HG03159 (cell line): ENCODE results near the gene MYH16.
"Not testable (repeated sequence)": the region's sequence is repeated elsewhere in the genome, so short reads cannot be mapped to it uniquely, and the experiment has no call there.

Source experiments
- ATAC-seq: cut with Tn5 transposase; IDR thresholded peaks from one replicate; pipeline ENCODE4 v1.9.1; 2021; ENCODE audit warnings: mild to moderate bottlenecking, moderate library complexity; ENCODE audit not compliant: unreplicated experiment

The MYH16 gene

DNA sequence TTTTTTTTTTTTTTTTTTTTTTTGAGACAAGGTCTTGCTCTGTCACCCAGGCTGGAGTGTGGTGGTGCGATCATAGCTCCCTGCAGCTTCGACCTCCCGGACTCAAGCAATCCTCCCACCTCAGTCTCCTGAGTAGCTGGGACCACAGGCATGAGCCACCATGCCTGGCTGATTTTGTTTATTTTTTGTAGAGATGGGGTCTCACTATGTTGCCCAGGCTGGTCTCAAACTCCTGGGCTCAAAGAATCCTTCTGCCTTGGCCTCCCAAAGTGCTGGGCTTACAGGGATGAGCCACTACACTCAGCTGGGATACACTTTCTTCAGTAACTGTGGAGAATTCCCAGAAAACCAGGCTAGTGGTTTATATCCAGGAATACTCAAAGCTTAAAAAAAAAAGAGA, 78.0 kb downstream of the MYH16 start:
- ATAC-seq, result not testable (repeated sequence)

- ATAC-seq, result no peak
These were observed 79.6 kb downstream of the MYH16 start for GRCh38 chr7:99352247-99352646.

- no peak for ATAC-seq
These were observed 82.5 kb downstream of the MYH16 start for GRCh38 chr7:99355098-99355497.

- ATAC-seq, result no peak
These were observed 85.3 kb downstream of the MYH16 start for GRCh38 chr7:99357701-99358490.

- ATAC-seq, result not testable (repeated sequence)
These were observed 85.9 kb downstream of the MYH16 start for GRCh38 chr7:99358521-99358920.

GRCh38 chr7:99359465-99360154, 87.0 kb downstream of the MYH16 start:
- no peak for ATAC-seq
